GM21717 (cell line): ENCODE measurements around the gene DCST2.

Experiments used
- ATAC-seq: cut with Tn5 transposase; IDR thresholded peaks from one replicate; pipeline ENCODE4 v1.9.1; 2021; ENCODE audit warnings: mild to moderate bottlenecking, moderate library complexity; ENCODE audit not compliant: unreplicated experiment

The DCST2 gene

GRCh38 chr1:155012026-155012546 lies 21.5 kb downstream of the DCST2 start:
- ATAC-seq: no peak

GRCh38 chr1:155011437-155012025 lies 22.1 kb downstream of the DCST2 start:
- no peak for ATAC-seq

- no peak for ATAC-seq
These were observed 22.6 kb downstream of the DCST2 start for GRCh38 chr1:155011004-155011416.

DNA sequence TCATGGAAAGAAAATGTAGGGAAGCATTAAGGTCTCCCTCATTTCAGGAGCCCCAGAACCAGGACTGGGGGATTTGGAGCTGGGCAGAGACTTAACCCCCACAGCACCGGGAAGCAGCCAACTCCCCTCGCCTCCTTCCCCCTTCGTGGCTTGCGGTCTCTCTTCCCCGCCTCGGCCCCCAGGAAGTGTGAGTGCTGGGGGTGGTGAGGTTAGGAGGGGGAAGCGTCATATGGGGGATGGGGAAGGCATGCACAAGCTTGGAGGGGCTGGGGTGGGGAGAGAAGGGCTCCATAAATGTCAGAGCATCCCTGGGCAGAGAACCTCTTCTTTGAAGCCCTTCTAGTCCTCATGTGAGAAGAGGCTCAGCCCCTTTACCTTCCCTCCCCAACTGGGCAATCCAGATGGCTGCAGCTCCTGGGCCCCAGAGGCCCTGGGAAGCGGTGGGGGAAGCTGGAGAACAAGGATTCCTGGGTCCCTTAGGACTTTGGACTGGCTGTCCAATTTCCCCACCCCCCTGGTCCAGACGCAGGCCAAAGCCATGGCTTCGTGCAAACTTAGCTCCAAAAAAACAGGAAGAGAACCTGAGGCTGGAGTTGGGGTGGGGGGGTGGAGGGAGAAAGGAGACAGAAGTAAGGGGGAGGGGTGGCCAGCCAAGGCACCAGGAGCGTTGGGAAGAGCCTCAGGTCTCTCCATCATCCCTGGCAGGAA lies 23.2 kb downstream of the DCST2 start:
- ATAC-seq: no peak

GRCh38 chr1:155009742-155010141 lies 23.8 kb downstream of the DCST2 start:
- no peak for ATAC-seq

DNA sequence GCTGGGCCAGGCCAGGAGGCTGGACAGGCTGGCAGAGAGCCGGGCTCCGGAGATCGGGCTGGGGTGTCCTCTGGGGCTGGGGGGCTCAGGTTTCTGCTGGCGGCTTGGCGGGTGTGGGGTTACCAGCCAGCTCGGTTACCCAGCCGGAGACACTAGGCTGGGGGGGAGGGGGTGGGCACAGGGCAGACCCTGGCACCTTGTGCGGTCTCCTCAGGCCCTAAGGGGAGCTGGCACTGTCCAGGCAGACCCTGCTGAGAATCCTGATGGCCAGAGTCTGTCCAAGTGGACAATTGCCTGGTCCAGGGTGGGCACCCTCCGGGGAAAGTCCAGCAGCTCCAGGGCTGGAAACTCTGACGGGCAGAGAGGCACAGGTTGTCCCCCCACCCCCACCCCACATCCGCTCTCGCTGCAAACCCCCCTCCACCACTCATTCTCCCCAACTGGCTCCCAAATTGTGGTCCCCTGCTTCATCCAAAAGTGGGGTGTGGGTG lies 24.3 kb downstream of the DCST2 start:
- no peak for ATAC-seq

DNA sequence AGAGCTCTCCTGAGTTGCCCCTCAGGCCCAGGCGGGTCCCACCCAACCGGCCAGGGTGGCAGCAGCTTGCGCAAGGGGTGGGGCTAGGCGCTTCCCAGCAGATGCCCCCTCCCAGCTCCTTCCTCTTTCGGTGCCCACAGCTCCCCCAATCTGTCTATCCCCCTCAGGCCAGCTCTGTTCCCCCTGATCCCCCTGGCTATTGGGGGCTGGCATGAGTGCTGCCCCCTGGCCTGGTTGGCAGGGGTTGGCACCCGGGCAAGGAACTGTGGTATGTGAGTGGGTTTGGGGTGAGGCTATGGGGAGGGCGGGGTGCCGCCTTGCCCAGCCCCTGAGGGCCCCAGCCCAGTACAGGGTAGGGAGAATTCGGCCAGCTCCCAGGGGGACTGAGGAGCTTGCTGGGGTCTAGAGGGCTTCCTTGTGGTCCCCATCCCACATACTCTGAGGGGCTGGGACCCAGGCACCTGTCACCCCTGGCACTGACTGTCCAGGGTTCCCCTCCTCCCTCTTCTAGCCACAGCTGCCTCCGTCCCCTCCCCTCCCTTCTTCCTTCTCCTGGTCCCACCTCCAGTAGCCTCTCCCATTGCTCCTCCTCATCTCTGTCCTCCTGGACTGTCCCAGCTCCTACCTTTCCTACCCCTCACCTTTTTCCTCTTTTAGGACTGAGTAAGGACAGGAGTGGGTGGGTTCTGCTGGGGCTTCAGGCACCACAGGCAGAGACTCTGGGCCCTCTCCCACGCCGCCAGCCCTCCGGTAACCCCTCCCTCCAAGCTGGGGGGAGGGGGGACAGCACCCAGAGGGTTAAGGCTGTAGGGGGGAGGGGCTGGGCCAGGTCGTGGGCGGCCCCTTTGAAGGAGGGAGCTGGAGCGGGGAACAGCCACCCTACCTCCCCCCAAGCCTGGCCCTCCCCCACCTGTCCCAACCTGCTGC lies 25.3 kb downstream of the DCST2 start:
- ATAC-seq: no peak

- ATAC-seq: no peak
These were observed 26.2 kb downstream of the DCST2 start for GRCh38 chr1:155007251-155007828.

DNA sequence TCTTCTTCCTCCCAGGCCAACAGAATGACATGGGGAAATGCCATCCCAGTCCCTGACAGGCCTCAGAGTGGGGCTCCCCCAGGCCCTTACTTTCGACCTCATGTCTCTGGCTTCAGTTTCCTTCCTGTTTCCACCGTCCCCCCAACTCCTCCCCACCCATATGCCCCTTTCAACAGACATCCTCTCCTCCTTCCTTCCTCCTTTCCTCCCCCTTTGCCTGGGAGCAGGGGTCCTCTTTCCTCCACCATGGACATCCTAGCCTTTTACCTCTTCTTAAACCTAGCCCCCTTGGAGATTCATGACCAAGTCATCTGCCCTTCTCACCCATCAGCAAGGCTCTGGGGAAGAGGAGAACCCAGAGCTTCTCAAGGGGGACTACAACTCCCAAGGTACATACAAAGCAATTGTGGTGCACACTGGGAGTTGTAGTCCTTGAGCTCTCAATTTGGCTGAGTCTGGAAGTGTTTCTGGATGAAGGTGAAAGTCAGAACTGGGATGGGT lies 26.9 kb downstream of the DCST2 start:
- no peak for ATAC-seq

- ATAC-seq: no peak
These were observed 28.2 kb downstream of the DCST2 start for GRCh38 chr1:155005076-155006011.

GRCh38 chr1:155004352-155005075 lies 29.1 kb downstream of the DCST2 start:
- no peak for ATAC-seq

GRCh38 chr1:155003766-155004351 lies 29.7 kb downstream of the DCST2 start:
- no peak for ATAC-seq

DNA sequence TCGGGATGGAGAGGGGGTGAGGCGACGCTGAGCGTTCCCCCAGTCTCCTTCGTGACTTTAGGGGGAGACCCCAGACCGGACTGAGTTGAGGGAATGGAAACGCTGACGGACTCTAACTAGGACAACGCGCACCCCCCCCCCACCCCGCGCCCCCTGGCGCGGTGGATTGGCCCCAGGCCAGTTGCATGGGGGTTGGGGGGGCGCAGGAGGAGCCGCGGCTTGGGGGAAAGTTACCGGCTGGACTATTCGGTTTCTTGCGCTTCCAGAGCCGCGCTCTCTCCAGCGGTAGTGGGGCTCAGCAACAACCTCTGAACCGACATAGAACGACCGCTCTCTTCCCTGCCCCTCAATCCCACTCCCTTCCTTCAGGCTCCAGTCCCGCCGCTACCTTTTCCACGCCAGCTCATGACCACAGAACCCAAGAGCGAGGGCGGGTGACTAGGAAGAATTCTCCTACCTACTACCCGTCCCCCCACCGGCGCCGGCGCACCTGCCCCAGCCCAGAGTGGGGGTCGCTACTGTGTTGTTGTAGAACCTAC lies 30.3 kb downstream of the DCST2 start:
- ATAC-seq: no peak

- no peak for ATAC-seq
These were observed 30.9 kb downstream of the DCST2 start, which contains the start of gene ZBTB7B for GRCh38 chr1:155002464-155003226. TSS of gene ZBTB7B (plus strand) at chr1:155002802. CDS start at chr1:155014661, 11,859 bp downstream.

DNA sequence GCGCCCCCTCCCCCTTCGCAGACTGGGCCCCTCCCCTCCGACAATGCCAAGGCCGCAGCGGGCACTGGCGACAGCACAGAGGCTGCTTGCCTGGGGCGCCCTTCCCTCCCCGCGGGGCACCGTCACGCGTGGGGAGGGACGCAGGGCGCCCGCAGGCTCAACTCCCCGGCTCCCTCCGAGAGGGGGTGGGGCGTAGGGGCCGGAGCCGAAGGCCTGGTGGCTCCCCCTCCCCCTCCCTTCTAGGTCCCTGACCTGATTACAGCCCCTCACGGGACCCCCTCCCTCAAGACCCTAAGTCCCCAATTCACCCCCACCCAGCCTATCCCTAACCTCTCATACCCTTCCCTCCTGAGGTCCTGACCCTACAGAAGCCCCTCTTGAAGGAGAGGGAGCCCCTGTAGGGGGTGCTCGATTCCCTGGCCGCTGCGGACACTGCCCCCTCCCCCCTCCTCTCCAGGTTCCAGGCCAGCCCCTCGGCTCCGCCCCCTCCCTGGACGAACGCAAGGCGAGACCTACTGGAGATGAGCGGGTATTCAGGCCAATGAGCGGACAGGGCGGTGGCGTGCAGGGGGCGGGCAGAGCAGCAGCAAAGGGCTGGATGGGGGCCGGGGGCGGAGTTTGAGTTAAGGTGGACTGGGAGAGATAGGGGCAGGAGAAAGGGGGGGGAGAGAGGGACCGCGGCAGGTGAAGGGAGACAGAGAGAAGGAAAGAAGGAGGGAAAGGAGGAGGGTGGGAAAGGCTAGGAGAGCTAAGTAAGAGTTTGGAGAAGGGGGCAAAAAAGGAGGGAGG lies 31.7 kb downstream of the DCST2 start:
- peak; percentile 35 for ATAC-seq

- no peak for ATAC-seq
These were observed 32.2 kb downstream of the DCST2 start for GRCh38 chr1:155001425-155001674.
